Loucy (cell line): ENCODE results near the gene CDK1.
"Not testable (repeated sequence)": the region's sequence is repeated elsewhere in the genome, so short reads cannot be mapped to it uniquely, and the experiment has no call there.

ENCODE experiments used
- H2AFZ ChIP-seq: fragments of 200-600 bp; sonication (generic); 2 replicates; pipeline ENCODE4 v1.6.0; 2016; ENCODE audit warnings: antibody characterized with exemption, mild to moderate bottlenecking, low read length, moderate library complexity
- H3F3A ChIP-seq: fragments of 200-600 bp; 2 replicates; pipeline ENCODE4 v1.6.0; 2016; ENCODE audit warnings: antibody characterized with exemption, low read depth, mild to moderate bottlenecking
- H3K27me3 ChIP-seq: fragments of 200-600 bp; sonication (generic); 2 replicates; pipeline ENCODE4 v1.6.1; 2014; ENCODE audit warnings: low read length, mild to moderate bottlenecking; ENCODE audit not compliant: insufficient read depth, poor library complexity, severe bottlenecking
- H3K36me3 ChIP-seq: fragments of 200-600 bp; sonication (generic); 2 replicates; pipeline ENCODE4 v1.6.1; 2016; ENCODE audit warnings: low read length; ENCODE audit not compliant: insufficient read depth
- H3K4me1 ChIP-seq: fragments of 200-600 bp; sonication (generic); 2 replicates; pipeline ENCODE4 v1.5.1; 2014; ENCODE audit warnings: low read length, mild to moderate bottlenecking; ENCODE audit not compliant: insufficient read depth, poor library complexity, severe bottlenecking
- H3K4me2 ChIP-seq: fragments of 200-600 bp; sonication (generic); 2 replicates; pipeline ENCODE4 v1.6.0; 2014; ENCODE audit warnings: antibody characterized with exemption, low read length, low read depth, mild to moderate bottlenecking; ENCODE audit not compliant: poor library complexity, severe bottlenecking
- H3K4me3 ChIP-seq: fragments of 200-600 bp; sonication (generic); 2 replicates; pipeline ENCODE4 v1.5.1; 2014; ENCODE audit warnings: low read length, mild to moderate bottlenecking, mixed read lengths; ENCODE audit not compliant: poor library complexity, severe bottlenecking
- H3K79me2 ChIP-seq: fragments of 200-600 bp; sonication (generic); 2 replicates; pipeline ENCODE4 v1.6.1; 2014; ENCODE audit warnings: low read length; ENCODE audit not compliant: insufficient read depth
- H3K9ac ChIP-seq: fragments of 200-600 bp; sonication (generic); 2 replicates; pipeline ENCODE4 v1.6.0; 2014; ENCODE audit warnings: mild to moderate bottlenecking, low read depth, low read length, moderate library complexity; ENCODE audit not compliant: poor library complexity, severe bottlenecking
- H3K9me2 ChIP-seq: fragments of 200-600 bp; sonication (generic); replicated peaks from 2 replicates; pipeline ENCODE4 v1.6.1; 2016; ENCODE audit warnings: low read depth, low read length, mixed read lengths
- H3K9me3 ChIP-seq: fragments of 200-600 bp; sonication (generic); 2 replicates; pipeline ENCODE4 v1.6.1; 2014; ENCODE audit warnings: mild to moderate bottlenecking, antibody characterized with exemption, low read length, low read depth; ENCODE audit not compliant: insufficient read depth
- H4K20me1 ChIP-seq: fragments of 200-600 bp; sonication (generic); 2 replicates; pipeline ENCODE4 v1.6.0; 2014; ENCODE audit warnings: antibody characterized with exemption, low read length, mild to moderate bottlenecking; ENCODE audit not compliant: insufficient read depth, poor library complexity, severe bottlenecking
- EZH2phosphoT487 ChIP-seq: fragments of 200-600 bp; IDR thresholded peaks from 2 replicates; pipeline ENCODE4 v1.6.1; 2018; ENCODE audit warnings: antibody characterized with exemption, mild to moderate bottlenecking, moderate library complexity, borderline replicate concordance
- TF ChIP-seq, protein P1 (sequence below): fragments of 200-600 bp; sonication (generic); conservative IDR thresholded peaks from 2 replicates; pipeline ENCODE4 v1.5.1; 2014; ENCODE audit warnings: mild to moderate bottlenecking, antibody characterized with exemption, low read length

Gene CDK1

DNA sequence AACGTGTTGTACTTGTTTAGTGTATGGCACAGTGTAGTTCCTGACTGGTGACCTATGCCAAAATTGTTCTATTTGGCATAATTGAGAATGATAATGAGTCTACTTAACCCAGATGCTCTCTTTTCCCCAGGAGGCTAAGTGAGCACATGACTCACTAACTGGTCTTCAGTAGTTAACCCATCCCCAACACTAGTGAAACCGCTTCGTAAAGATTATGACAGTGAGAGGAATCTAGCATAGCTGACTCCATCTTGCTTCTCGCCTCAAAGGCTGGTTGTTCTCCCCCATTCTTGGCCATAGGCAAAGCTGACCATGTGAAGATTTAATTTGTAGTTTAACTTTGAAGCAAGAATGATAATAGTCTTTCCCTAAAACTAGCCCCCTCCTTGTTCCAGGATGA is 47.2 kb downstream of the CDK1 start:
- TF ChIP-seq, protein P1, sequence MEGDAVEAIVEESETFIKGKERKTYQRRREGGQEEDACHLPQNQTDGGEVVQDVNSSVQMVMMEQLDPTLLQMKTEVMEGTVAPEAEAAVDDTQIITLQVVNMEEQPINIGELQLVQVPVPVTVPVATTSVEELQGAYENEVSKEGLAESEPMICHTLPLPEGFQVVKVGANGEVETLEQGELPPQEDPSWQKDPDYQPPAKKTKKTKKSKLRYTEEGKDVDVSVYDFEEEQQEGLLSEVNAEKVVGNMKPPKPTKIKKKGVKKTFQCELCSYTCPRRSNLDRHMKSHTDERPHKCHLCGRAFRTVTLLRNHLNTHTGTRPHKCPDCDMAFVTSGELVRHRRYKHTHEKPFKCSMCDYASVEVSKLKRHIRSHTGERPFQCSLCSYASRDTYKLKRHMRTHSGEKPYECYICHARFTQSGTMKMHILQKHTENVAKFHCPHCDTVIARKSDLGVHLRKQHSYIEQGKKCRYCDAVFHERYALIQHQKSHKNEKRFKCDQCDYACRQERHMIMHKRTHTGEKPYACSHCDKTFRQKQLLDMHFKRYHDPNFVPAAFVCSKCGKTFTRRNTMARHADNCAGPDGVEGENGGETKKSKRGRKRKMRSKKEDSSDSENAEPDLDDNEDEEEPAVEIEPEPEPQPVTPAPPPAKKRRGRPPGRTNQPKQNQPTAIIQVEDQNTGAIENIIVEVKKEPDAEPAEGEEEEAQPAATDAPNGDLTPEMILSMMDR: no peak
- no peak for TF ChIP-seq EZH2phosphoT487
- no peak overlapping the region for H3K9ac ChIP-seq
- H3K9me2 ChIP-seq: no peaks in the 10 kb centered on the region
- no peaks in the 10 kb centered on the region for H3F3A ChIP-seq
- H3K36me3 ChIP-seq: no peaks in the 10 kb centered on the region
- H3K4me2 ChIP-seq: no peak overlapping the region
- H4K20me1 ChIP-seq: no peaks in the 10 kb centered on the region
- H3K4me3 ChIP-seq: no peak overlapping the region
- H3K79me2 ChIP-seq: no peaks in the 10 kb centered on the region
- peaks cover 5% of the 10 kb centered on the region for H3K4me1 ChIP-seq
- no peaks in the 10 kb centered on the region for H3K9me3 ChIP-seq
- no peaks in the 10 kb centered on the region for H3K27me3 ChIP-seq
- H2AFZ ChIP-seq: no peak overlapping the region

DNA sequence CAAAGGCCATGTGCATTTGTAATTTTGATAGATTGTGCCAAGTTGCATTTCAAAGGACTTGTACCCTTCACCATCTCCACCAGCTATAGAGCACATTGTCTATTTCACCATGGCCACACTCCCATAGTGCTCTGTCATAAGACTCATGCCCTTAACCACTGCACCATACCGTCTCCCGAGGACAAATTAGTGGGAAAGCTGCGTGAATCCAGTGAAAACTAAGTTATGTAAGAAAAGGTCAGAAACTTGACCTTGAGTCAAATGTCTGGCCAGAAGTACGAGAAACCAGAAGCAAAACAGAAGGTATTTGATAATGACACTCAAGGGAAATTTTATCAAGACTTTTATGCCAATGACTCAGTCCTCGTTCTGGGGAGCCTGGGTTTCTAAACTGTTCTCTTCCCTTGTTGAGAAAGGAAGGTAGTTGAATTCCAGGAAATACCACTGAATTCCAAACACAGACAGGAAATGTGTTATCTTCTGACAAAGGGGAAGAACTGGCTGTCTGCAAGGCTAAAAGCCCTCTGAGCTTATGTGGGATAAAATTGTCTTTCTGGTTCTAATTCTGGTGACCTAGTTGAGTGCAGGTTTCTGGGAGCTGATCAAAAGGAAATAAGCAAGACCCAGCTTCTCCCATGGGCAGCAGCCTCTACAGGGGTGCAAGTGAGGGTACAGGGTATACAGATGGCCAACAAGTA is 49.7 kb downstream of the CDK1 start:
- no peaks in the 10 kb centered on the region for H3K9me2 ChIP-seq
- H3K4me1 ChIP-seq: no peaks in the 10 kb centered on the region
- H3K79me2 ChIP-seq: no peaks in the 10 kb centered on the region
- H3K27me3 ChIP-seq: no peaks in the 10 kb centered on the region
- no peaks in the 10 kb centered on the region for H3K36me3 ChIP-seq
- H2AFZ ChIP-seq: no peak overlapping the region
- no peaks in the 10 kb centered on the region for H3K9me3 ChIP-seq
- TF ChIP-seq, protein P1: no peak
- TF ChIP-seq EZH2phosphoT487: no peak
- no peak overlapping the region for H3K4me2 ChIP-seq
- no peaks in the 10 kb centered on the region for H3F3A ChIP-seq
- H3K9ac ChIP-seq: no peak overlapping the region
- H4K20me1 ChIP-seq: no peaks in the 10 kb centered on the region
- no peak overlapping the region for H3K4me3 ChIP-seq

DNA sequence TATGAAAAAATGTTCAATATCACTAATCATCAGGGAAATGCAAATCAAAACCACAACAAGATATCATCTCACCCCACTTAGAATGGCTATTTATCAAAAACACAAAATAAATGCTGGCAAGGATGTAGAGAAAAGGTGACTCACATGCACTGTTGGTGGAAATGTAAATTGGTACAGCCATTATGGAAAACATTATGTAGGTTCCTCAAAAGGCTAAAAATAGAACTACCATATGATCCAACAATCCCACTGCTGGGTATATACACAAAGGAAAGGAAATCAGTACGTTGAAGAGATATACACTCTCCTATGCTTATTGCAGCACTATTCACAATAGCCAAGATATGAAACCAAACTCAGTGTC is 50.2 kb downstream of the CDK1 start:
- no peak overlapping the region for H3K9ac ChIP-seq
- no peak overlapping the region for H3K4me3 ChIP-seq
- H3K36me3 ChIP-seq: no peaks in the 10 kb centered on the region
- H3K9me2 ChIP-seq: no peaks in the 10 kb centered on the region
- no peaks in the 10 kb centered on the region for H3K27me3 ChIP-seq
- no peaks in the 10 kb centered on the region for H3K9me3 ChIP-seq
- no peak overlapping the region for H3K4me2 ChIP-seq
- H3K79me2 ChIP-seq: no peaks in the 10 kb centered on the region
- H2AFZ ChIP-seq: no peak overlapping the region
- no peaks in the 10 kb centered on the region for H3K4me1 ChIP-seq
- TF ChIP-seq, protein P1: no peak
- TF ChIP-seq EZH2phosphoT487: no peak
- H3F3A ChIP-seq: no peaks in the 10 kb centered on the region
- no peaks in the 10 kb centered on the region for H4K20me1 ChIP-seq

DNA sequence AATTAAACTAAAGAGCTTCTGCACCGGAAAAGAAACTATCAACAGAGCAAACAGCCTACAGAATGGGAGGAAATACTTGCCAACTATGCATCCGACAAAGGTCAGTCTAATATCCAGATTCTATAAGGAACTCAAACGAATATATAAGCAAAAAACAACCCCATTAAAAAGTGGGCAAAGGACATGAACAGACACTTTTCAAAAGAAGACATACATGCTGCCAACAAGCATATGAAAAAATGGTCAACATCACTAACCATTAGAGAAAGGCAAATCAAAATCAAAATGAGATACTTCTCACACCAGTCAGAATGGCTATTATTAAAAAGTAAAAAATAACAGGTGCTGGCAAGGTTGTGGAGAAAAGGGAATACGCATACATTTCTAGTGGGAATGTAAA is 53.9 kb downstream of the CDK1 start:
- H3K9ac ChIP-seq, H2AFZ ChIP-seq, H3K27me3 ChIP-seq, H3K9me2 ChIP-seq, H3K4me2 ChIP-seq, H3K4me3 ChIP-seq, H3K36me3 ChIP-seq, H3F3A ChIP-seq, H3K79me2 ChIP-seq, H3K9me3 ChIP-seq, H3K4me1 ChIP-seq, H4K20me1 ChIP-seq: not testable (repeated sequence)
